ENCODE data around the gene CHI3L1.

CHI3L1 gene

GRCh38 chr1:203146537-203146936 lies 40.0 kb downstream of the CHI3L1 start:
- Histone ChIP-seq H3K9ac (ENCODE audit: low read length) (no peak overlapping the region), H3K27me3 (replicated peaks; ENCODE audit: control insufficient read depth, insufficient read depth, low read length) (no peaks in the 10 kb centered on the region), H3K36me3 (ENCODE audit: control insufficient read depth, insufficient read depth, low read length, severe bottlenecking) (no peaks in the 10 kb centered on the region), H3K4me1 (ENCODE audit: control insufficient read depth, insufficient read depth, low read length) (no peaks in the 10 kb centered on the region), H3K9me3 (ENCODE audit: control insufficient read depth, low read length) (no peaks in the 10 kb centered on the region), H3K4me3 (ENCODE audit: low read length) (no peak overlapping the region)
- DNase-seq (ENCODE audit: low read depth), result no peak

GRCh38 chr1:203146042-203146369 lies 40.5 kb downstream of the CHI3L1 start:
- no peak overlapping the region for H3K4me3 ChIP-seq (ENCODE audit: low read length)
- no peak overlapping the region for H3K9ac ChIP-seq (ENCODE audit: low read length)
- no peaks in the 10 kb centered on the region for H3K4me1 ChIP-seq (ENCODE audit: control insufficient read depth, insufficient read depth, low read length)
- no peaks in the 10 kb centered on the region for H3K36me3 ChIP-seq (ENCODE audit: control insufficient read depth, insufficient read depth, low read length, severe bottlenecking)
- H3K9me3 ChIP-seq (ENCODE audit: control insufficient read depth, low read length), result no peaks in the 10 kb centered on the region
- no peaks in the 10 kb centered on the region for H3K27me3 ChIP-seq (replicated peaks; ENCODE audit: control insufficient read depth, insufficient read depth, low read length)
- no peak for DNase-seq (ENCODE audit: low read depth)

- Histone ChIP-seq H3K36me3 (ENCODE audit: control insufficient read depth, insufficient read depth, low read length, severe bottlenecking) (no peaks in the 10 kb centered on the region), H3K9me3 (ENCODE audit: control insufficient read depth, low read length) (no peaks in the 10 kb centered on the region), H3K27me3 (replicated peaks; ENCODE audit: control insufficient read depth, insufficient read depth, low read length) (no peaks in the 10 kb centered on the region), H3K9ac (ENCODE audit: low read length) (no peak overlapping the region), H3K4me1 (ENCODE audit: control insufficient read depth, insufficient read depth, low read length) (no peaks in the 10 kb centered on the region), H3K4me3 (ENCODE audit: low read length) (no peak overlapping the region)
- DNase-seq (ENCODE audit: low read depth), result no peak
These were observed 41.0 kb downstream of the CHI3L1 start for GRCh38 chr1:203145321-203146041.

DNA sequence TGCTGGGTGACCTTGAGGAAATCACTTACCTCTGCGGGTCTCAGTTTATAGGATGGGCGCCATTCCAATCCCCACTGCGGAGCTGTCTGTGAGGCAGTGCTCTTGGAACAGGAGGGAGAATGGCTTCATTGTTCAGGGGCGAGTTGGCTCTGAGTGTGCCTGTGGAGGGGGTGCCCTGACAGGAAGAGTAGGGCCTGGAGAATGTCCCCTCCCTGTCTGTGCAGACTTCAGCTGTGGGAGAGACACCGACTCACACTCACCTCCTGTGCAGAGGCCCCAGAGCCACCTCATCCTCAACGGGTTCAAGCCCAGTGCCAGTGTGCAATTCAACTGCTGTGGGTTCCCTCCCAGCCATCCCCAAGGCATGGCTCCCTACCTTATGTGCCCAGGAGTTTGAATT lies 41.8 kb downstream of the CHI3L1 start:
- Histone ChIP-seq H3K9me3 (ENCODE audit: control insufficient read depth, low read length) (no peaks in the 10 kb centered on the region), H3K9ac (ENCODE audit: low read length) (no peak overlapping the region), H3K36me3 (ENCODE audit: control insufficient read depth, insufficient read depth, low read length, severe bottlenecking) (no peaks in the 10 kb centered on the region), H3K4me3 (ENCODE audit: low read length) (no peak overlapping the region), H3K27me3 (replicated peaks; ENCODE audit: control insufficient read depth, insufficient read depth, low read length) (no peaks in the 10 kb centered on the region), H3K4me1 (ENCODE audit: control insufficient read depth, insufficient read depth, low read length) (no peaks in the 10 kb centered on the region)
- peak; percentile 13 for DNase-seq (ENCODE audit: low read depth)

GRCh38 chr1:203143641-203144040 lies 42.9 kb downstream of the CHI3L1 start:
- DNase-seq (ENCODE audit: low read depth), result no peak
- H3K4me3 ChIP-seq (ENCODE audit: low read length), result no peak overlapping the region
- H3K27me3 ChIP-seq (replicated peaks; ENCODE audit: control insufficient read depth, insufficient read depth, low read length), result no peaks in the 10 kb centered on the region
- H3K4me1 ChIP-seq (ENCODE audit: control insufficient read depth, insufficient read depth, low read length), result no peaks in the 10 kb centered on the region
- no peaks in the 10 kb centered on the region for H3K36me3 ChIP-seq (ENCODE audit: control insufficient read depth, insufficient read depth, low read length, severe bottlenecking)
- no peaks in the 10 kb centered on the region for H3K9me3 ChIP-seq (ENCODE audit: control insufficient read depth, low read length)
- H3K9ac ChIP-seq (ENCODE audit: low read length), result no peak overlapping the region

- Histone ChIP-seq H3K36me3 (ENCODE audit: control insufficient read depth, insufficient read depth, low read length, severe bottlenecking) (no peaks in the 10 kb centered on the region), H3K4me1 (ENCODE audit: control insufficient read depth, insufficient read depth, low read length) (no peaks in the 10 kb centered on the region), H3K4me3 (ENCODE audit: low read length) (no peak overlapping the region), H3K9ac (ENCODE audit: low read length) (no peak overlapping the region), H3K27me3 (replicated peaks; ENCODE audit: control insufficient read depth, insufficient read depth, low read length) (no peaks in the 10 kb centered on the region), H3K9me3 (ENCODE audit: control insufficient read depth, low read length) (no peaks in the 10 kb centered on the region)
- no peak for DNase-seq (ENCODE audit: low read depth)
These were observed 43.7 kb downstream of the CHI3L1 start for GRCh38 chr1:203142684-203143408.

DNA sequence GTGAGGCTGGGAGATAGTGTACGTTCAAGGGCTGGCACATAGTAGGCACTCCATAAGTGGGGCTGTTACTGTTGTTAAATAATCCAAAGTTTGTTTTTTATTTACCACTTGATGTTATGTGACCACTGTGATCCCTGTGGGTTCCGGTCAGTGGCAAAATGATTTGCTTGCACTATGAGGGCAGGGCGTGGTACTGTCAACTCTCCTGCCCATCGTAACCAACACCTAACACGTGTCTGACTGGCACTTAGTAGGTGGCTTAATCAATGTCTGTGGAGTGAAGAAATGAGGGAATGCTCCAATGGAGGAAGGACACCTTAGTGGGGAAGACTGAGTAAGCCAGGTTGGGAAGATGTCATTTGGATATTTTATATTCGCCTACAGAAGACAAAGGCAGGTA lies 44.4 kb downstream of the CHI3L1 start:
- Histone ChIP-seq H3K4me3 (ENCODE audit: low read length) (no peak overlapping the region), H3K9ac (ENCODE audit: low read length) (no peak overlapping the region), H3K27me3 (replicated peaks; ENCODE audit: control insufficient read depth, insufficient read depth, low read length) (no peaks in the 10 kb centered on the region), H3K36me3 (ENCODE audit: control insufficient read depth, insufficient read depth, low read length, severe bottlenecking) (no peaks in the 10 kb centered on the region), H3K9me3 (ENCODE audit: control insufficient read depth, low read length) (no peaks in the 10 kb centered on the region), H3K4me1 (ENCODE audit: control insufficient read depth, insufficient read depth, low read length) (no peaks in the 10 kb centered on the region)
- no peak for DNase-seq (ENCODE audit: low read depth)

GRCh38 chr1:203140743-203141520 lies 45.6 kb downstream of the CHI3L1 start:
- Histone ChIP-seq H3K4me3 (ENCODE audit: low read length) (no peak overlapping the region), H3K4me1 (ENCODE audit: control insufficient read depth, insufficient read depth, low read length) (no peaks in the 10 kb centered on the region), H3K36me3 (ENCODE audit: control insufficient read depth, insufficient read depth, low read length, severe bottlenecking) (no peaks in the 10 kb centered on the region), H3K9ac (ENCODE audit: low read length) (no peak overlapping the region), H3K9me3 (ENCODE audit: control insufficient read depth, low read length) (no peaks in the 10 kb centered on the region), H3K27me3 (replicated peaks; ENCODE audit: control insufficient read depth, insufficient read depth, low read length) (no peaks in the 10 kb centered on the region)
- DNase-seq (ENCODE audit: low read depth), result no peak

DNA sequence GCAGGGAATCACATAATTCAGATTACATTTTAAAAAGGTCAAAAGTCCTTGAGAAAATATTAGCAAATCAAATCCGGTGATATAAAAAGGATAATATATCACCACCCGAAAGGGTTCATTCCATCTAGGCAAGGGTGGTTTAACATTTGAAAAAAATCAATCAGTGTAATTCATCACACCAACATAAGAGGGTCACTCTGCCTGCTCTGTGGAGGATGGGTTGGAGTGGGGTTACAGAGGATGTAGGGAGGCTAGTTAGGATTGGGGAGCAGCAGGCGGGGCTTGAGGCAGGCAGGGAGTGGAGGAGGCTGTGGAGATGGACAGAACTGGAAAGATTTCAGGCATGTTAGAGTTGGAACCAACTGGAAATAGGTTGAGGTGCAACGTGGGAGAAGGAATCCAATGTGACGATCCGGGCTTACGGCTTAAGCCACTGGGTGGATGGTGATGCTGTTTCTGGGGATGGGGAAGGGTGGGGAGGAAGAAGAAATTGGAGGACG lies 46.5 kb downstream of the CHI3L1 start:
- Histone ChIP-seq H3K9ac (ENCODE audit: low read length) (no peak overlapping the region), H3K4me1 (ENCODE audit: control insufficient read depth, insufficient read depth, low read length) (no peaks in the 10 kb centered on the region), H3K27me3 (replicated peaks; ENCODE audit: control insufficient read depth, insufficient read depth, low read length) (no peaks in the 10 kb centered on the region), H3K9me3 (ENCODE audit: control insufficient read depth, low read length) (no peaks in the 10 kb centered on the region), H3K4me3 (ENCODE audit: low read length) (no peak overlapping the region), H3K36me3 (ENCODE audit: control insufficient read depth, insufficient read depth, low read length, severe bottlenecking) (no peaks in the 10 kb centered on the region)
- no peak for DNase-seq (ENCODE audit: low read depth)

DNA sequence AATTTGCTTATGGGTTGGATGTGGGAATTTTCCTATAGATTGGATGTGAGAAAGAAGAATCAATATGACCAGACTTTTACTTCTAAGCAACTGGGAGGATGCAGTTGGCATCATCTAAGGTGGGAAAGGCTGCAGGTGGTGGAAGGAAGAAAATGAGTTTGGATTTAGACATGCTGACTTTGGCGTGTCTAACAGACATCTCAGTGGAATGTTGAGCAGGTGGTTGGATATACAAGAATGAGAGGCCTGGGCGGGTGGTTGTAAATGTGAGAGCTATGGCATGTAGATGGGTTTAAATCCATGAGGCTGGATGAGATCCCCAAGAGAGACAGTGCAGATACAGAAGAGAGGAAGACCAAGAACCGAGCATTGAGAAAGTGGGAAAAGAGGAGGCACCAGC lies 48.4 kb downstream of the CHI3L1 start:
- no peaks in the 10 kb centered on the region for H3K36me3 ChIP-seq (ENCODE audit: control insufficient read depth, insufficient read depth, low read length, severe bottlenecking)
- no peak for DNase-seq (ENCODE audit: low read depth)
- no peaks in the 10 kb centered on the region for H3K9me3 ChIP-seq (ENCODE audit: control insufficient read depth, low read length)
- no peaks in the 10 kb centered on the region for H3K27me3 ChIP-seq (replicated peaks; ENCODE audit: control insufficient read depth, insufficient read depth, low read length)
- H3K4me1 ChIP-seq (ENCODE audit: control insufficient read depth, insufficient read depth, low read length), result peaks cover 13% of the 10 kb centered on the region
- no peak overlapping the region for H3K9ac ChIP-seq (ENCODE audit: low read length)
- no peak overlapping the region for H3K4me3 ChIP-seq (ENCODE audit: low read length)

- H3K9me3 ChIP-seq (ENCODE audit: control insufficient read depth, low read length), result no peaks in the 10 kb centered on the region
- no peaks in the 10 kb centered on the region for H3K36me3 ChIP-seq (ENCODE audit: control insufficient read depth, insufficient read depth, low read length, severe bottlenecking)
- H3K4me3 ChIP-seq (ENCODE audit: low read length), result no peak overlapping the region
- H3K4me1 ChIP-seq (ENCODE audit: control insufficient read depth, insufficient read depth, low read length), result peaks cover 13% of the 10 kb centered on the region
- DNase-seq (ENCODE audit: low read depth), result no peak
- no peaks in the 10 kb centered on the region for H3K27me3 ChIP-seq (replicated peaks; ENCODE audit: control insufficient read depth, insufficient read depth, low read length)
- no peak overlapping the region for H3K9ac ChIP-seq (ENCODE audit: low read length)
These were observed 49.2 kb downstream of the CHI3L1 start for GRCh38 chr1:203137324-203137723.

Data from adipocyte (in vitro differentiated cells).